Stimulated activated effector memory CD8-positive, alpha-beta T cell treated with anti-CD3 and anti-CD28 coated beads, Interleukin-12 subunit alpha, Interleukin-12 subunit beta, amount 100 ng/mL, for 72 hours (primary cell): Measurements from ENCODE around the gene BABAM2.
A peak's percentile ranks its signal among the peaks of the same experiment; 100 is the strongest.
"Not testable (repeated sequence)": the region's sequence is repeated elsewhere in the genome, so short reads cannot be mapped to it uniquely, and the experiment has no call there.

Source experiments
- ATAC-seq: fragments of 150-1000 bp; cut with Tn5 transposase; 2 replicates; pipeline ENCODE4 v1.10.0; 2021
- DNase-seq, 2 donors: peaks; one replicate each; pipeline ENCODE4 v3.0.0; 2021 to 2022; ENCODE audit warnings: low spot score in 2 of 2
- H3K27ac Mint-ChIP-seq: one replicate; pipeline ENCODE4 v1.8.0; 2022; ENCODE audit warnings: mild to moderate bottlenecking, mixed read lengths
- H3K36me3 Mint-ChIP-seq: one replicate; pipeline ENCODE4 v1.8.0; 2022; ENCODE audit warnings: mild to moderate bottlenecking, mixed read lengths
- H3K4me1 Mint-ChIP-seq: one replicate; pipeline ENCODE4 v1.8.0; 2022; ENCODE audit warnings: mixed read lengths
- H3K4me3 Mint-ChIP-seq: one replicate; pipeline ENCODE4 v1.8.0; 2022; ENCODE audit warnings: mild to moderate bottlenecking, mixed read lengths
- H3K9me3 Mint-ChIP-seq: one replicate; pipeline ENCODE4 v1.8.0; 2022; ENCODE audit warnings: mixed read lengths

The BABAM2 gene

DNA sequence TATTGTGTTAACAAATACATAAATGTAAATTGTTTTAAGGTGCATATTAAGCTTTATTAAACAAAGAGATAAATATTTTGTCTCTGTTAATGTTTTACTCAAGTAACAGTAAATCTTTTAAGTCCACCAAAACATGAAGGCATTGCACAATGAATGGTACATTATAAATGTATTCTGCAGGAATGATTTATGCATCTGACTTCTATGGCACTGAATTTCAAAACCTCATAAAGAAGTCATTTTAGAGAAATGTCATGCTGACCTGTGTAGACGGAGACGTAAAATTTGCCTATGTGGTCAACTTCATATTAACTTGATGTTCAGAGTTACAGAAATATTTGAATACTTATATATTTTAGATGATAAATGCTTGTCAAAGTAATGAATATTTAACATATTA, 194.7 kb downstream of the BABAM2 start:
- no peak for DNase-seq
- Mint-ChIP-seq H3K9me3 (no peaks in the 10 kb centered on the region), H3K36me3 (no peaks in the 10 kb centered on the region), H3K4me3 (no peak overlapping the region), H3K4me1 (peaks cover 7% of the 10 kb centered on the region), H3K27ac (no peak overlapping the region)
- ATAC-seq: no peak

DNA sequence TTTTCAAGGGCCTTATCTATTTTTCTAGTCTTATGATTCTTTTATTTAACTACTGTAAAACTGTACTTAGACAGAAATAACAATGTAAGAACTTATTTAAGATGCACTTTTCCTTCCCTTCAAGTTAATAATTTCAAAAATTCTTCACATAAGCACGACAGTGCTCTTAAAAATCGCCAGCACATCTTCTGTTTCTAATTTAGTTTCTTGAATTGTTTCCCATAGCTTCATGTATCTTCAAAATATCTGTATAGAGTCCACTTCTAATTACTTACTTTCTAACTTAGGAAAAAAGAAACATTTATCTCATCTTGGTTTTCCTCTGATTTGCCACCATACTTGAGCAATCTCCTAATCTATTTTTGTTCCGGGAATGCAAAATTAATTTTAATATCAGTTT, 196.1 kb downstream of the BABAM2 start:
- Mint-ChIP-seq H3K4me1 (peaks cover 7% of the 10 kb centered on the region), H3K27ac (no peak overlapping the region), H3K9me3 (no peaks in the 10 kb centered on the region), H3K4me3 (no peak overlapping the region), H3K36me3 (no peaks in the 10 kb centered on the region)
- ATAC-seq: no peak
- DNase-seq: no peak

DNA sequence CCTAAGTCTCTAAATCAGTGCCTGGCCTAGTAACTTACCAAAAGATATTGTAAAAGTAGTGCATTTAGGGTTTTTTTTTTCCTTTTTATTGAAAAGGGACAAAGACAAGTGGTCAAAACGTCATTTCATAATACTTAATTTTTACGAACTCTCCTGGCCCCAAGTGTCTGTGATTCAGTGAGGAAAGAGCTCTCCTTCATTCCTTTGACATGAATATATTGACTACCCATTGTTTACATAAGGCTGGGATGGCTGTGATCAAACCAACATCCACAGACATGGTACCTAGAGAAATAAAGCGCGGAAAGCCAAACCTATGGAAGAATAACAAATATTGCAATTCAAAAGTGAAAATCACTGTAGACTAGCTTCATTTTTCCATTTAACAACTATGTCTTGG, 198.4 kb downstream of the BABAM2 start:
- Mint-ChIP-seq H3K27ac (no peak overlapping the region), H3K9me3 (no peaks in the 10 kb centered on the region), H3K36me3 (no peaks in the 10 kb centered on the region), H3K4me3 (no peak overlapping the region), H3K4me1 (no peaks in the 10 kb centered on the region)
- no peak for ATAC-seq
- DNase-seq: no peak

DNA sequence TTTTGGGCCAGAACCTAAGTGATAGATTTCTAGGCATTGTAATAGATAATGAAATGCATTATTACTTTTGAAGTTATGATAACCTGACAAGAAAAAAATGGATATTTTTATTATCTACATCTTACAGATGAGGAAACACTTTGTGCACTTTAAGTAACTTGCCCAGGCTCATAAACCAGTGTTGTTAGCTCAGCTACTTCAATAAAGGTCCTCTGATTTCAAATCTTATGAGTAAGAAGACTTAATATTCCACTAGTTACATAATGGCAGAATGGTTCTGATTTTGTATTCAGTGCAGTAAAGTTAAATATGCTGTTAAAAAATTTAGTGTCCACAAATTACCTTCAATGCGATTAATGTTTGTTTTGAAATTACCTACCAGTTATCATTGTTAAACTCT, 199.0 kb downstream of the BABAM2 start:
- ATAC-seq (no peak), DNase-seq (no peak)
- Mint-ChIP-seq H3K9me3 (no peaks in the 10 kb centered on the region), H3K36me3 (no peaks in the 10 kb centered on the region), H3K4me3 (no peak overlapping the region), H3K4me1 (no peaks in the 10 kb centered on the region), H3K27ac (no peak overlapping the region)

DNA sequence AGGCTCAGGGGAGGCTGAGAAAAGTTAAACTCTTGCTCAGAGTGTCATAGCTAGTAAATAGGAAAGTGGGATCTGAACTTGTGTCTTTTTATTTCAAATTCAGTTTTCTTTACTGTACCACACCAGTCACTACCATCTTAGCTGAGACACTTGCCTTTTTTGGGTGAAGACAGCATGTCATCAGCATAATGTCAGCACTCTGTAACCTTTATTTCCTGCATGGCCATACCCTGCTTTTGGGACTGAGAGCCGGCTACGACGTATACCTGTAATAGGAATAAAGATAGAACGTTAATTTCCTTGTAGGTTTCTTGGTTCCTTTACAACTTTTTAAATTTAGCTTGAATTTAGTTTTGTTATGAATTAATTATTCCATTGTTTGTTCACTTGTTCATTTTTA, 202.8 kb downstream of the BABAM2 start:
- DNase-seq (no peak), ATAC-seq (no peak)
- Mint-ChIP-seq H3K9me3 (no peaks in the 10 kb centered on the region), H3K4me1 (no peaks in the 10 kb centered on the region), H3K36me3 (no peaks in the 10 kb centered on the region), H3K4me3 (no peak overlapping the region), H3K27ac (no peak overlapping the region)

DNA sequence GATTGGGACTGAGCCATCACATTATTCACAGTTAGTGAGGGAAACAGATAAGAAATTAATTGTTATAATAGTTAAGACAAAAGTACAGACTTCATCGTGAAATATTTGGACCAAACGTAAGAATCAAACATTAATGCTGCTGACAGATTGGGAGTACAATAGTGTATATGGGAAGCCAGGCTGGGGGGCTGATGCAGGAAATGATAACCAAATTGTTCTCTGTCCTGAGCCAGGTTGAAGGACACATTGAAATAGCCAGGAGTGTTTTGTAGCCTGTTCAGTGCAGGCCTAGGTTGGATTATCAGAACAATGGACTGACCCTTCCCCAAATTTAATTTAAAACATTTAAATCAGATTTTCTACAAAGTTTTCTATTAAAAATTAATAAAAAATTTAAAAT, 203.2 kb downstream of the BABAM2 start:
- Mint-ChIP-seq H3K9me3 (no peaks in the 10 kb centered on the region), H3K4me3 (no peak overlapping the region), H3K4me1 (no peaks in the 10 kb centered on the region), H3K27ac (no peak overlapping the region), H3K36me3 (no peaks in the 10 kb centered on the region)
- ATAC-seq: no peak
- no peak for DNase-seq

DNA sequence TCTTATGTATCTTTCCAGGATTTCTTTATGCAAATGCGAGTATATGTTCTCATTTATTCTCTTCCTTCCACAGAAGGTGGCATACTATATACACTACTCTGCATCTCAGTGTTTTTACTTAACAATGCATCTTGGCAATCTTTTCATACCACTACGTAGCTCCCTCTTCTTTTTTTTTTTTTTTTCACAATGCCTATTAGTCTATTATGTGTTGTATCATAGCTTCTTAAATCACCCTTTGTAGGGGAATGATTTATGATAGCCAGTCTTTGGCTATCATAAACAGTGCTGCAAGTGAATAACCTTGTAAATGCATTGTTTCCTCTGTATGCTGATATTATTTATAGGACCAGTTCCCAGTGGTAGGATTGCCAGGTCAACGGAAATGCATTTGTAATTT, 204.2 kb downstream of the BABAM2 start:
- no peaks in the 10 kb centered on the region for H3K4me1 Mint-ChIP-seq
- H3K9me3 Mint-ChIP-seq: no peaks in the 10 kb centered on the region
- DNase-seq (no peak), ATAC-seq (no peak)
- no peak overlapping the region for H3K27ac Mint-ChIP-seq
- H3K36me3 Mint-ChIP-seq: no peaks in the 10 kb centered on the region
- H3K4me3 Mint-ChIP-seq: no peak overlapping the region

DNA sequence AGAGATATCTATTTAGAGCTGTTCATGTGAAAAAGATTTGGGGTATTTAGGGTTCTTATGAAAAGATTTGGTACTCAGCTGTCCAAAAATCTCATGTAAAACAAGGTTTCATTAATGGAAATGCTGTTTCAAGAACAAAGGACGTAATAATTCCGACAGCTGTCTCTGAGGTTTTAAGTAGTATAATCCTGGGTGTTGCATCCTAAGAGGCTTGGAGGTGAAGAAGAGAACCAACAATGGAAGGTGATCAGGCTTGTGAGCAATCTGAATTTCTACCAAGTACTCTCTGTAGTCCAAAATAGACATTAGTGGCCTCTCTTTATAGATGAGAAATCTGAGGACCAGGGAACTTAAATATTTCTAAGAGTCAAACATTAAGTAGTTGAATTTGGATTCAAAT, 205.1 kb downstream of the BABAM2 start:
- Mint-ChIP-seq H3K4me3 (no peak overlapping the region), H3K36me3 (no peaks in the 10 kb centered on the region), H3K27ac (no peak overlapping the region), H3K9me3 (no peaks in the 10 kb centered on the region), H3K4me1 (peaks cover 3% of the 10 kb centered on the region)
- ATAC-seq (no peak), DNase-seq (no peak)

DNA sequence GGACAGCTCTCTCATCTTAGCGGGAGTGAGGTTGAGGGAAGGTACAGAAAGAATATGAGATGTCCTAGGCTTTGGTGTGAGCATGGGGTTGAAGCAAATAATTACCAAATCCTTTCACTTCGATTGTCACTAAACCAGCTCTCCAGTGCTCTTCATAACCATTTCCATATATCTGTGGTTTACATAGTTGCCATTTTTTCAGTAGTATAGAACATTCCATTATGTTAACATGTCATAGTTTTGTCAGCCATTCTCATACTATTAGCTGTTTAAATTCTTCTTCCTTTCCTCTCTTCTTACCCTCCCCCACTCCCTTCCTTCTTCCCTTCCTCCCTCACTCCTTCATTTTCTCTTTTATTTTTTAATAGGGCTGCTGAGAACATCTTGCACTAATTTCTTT, 205.9 kb downstream of the BABAM2 start:
- Mint-ChIP-seq H3K9me3 (no peaks in the 10 kb centered on the region), H3K27ac (peak overlapping the region; percentile 46), H3K4me3 (no peak overlapping the region), H3K4me1 (peaks cover 11% of the 10 kb centered on the region), H3K36me3 (no peaks in the 10 kb centered on the region)
- DNase-seq (no peak), ATAC-seq (no peak)

DNA sequence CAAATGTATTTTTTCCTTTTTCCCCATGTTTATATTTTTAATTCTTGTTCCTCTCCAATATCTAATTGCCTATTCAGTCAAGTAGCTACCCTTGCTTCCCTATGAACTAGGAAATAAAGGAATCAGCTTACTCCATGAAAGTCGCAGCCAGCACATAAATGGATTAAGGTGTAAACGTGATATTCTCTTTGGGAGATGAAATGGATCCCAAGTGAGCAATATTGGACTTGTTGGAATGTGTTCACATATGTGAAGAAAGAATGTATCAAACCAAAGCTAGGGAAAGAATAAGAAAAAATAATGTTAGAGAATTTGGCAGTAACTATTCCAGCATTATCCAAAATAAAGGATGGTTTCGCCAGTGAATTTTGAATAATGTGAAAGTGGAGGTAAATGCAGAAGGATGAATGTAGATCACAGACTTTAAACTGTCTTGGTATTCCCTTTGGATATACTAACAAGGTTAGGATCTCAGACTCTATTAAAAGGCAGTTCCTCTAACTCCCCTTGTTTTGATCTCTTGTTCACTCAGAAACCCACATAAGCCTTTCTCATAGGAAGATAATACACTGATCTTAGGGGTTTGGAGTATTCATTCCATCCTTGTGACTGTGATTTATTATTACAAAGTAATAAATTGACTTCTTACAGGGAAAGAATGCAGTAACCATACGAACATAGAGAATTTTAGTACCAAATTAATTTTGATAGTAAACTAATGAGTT, 208.1 kb downstream of the BABAM2 start:
- Mint-ChIP-seq H3K36me3 (no peaks in the 10 kb centered on the region), H3K4me1 (peaks cover 16% of the 10 kb centered on the region), H3K27ac (no peak overlapping the region), H3K9me3 (no peaks in the 10 kb centered on the region), H3K4me3 (no peak overlapping the region)
- DNase-seq: no peak
- no peak for ATAC-seq

DNA sequence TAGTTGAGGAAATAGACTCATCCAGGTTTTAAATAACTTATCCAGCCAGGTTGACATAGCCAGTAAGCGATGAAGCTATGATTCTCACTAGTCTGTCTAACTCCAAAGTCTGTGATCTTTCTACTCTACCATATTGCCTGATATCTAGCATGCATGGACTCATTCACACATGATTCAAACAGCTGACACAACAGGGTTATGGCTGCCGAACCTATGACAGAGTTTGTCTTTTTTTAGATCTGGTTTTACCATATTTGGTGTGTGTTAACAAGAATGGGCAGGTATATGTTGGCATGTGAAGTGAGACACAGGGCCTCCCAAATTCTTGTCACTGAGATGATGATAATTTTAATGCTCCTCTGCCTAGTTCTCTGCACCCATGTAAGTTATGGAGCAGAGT, 210.6 kb downstream of the BABAM2 start:
- DNase-seq: no peak
- H3K9me3 Mint-ChIP-seq: no peaks in the 10 kb centered on the region

DNA sequence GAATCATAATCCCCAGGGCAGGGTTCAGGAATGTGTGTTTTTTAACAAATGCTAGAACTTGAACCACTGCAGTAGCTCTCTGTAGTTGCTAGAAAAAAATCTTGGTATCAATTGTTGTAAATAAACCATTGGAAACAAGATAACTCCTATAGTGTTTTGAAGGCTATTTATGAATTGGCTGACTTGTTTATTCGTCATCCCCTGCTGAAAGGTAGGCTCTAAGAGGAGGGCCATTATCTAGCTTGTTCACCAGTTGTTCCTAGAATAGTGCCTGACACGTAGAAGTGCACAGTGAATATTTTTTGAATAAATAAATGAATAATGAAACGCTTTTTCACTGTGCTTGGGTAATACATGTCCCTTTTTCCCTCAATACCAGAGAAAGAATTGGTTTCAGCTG, 211.4 kb downstream of the BABAM2 start:
- Mint-ChIP-seq H3K9me3 (no peaks in the 10 kb centered on the region), H3K27ac (no peak overlapping the region), H3K4me1 (peaks cover 17% of the 10 kb centered on the region), H3K36me3 (no peaks in the 10 kb centered on the region), H3K4me3 (no peak overlapping the region)
- DNase-seq (no peak), ATAC-seq (no peak)

More for the DNA sequence above, 210.6 kb downstream of the BABAM2 start:
- Mint-ChIP-seq H3K27ac (no peak overlapping the region), H3K4me3 (no peak overlapping the region), H3K4me1 (peaks cover 16% of the 10 kb centered on the region), H3K36me3 (no peaks in the 10 kb centered on the region)
- ATAC-seq: peak; percentile 68

DNA sequence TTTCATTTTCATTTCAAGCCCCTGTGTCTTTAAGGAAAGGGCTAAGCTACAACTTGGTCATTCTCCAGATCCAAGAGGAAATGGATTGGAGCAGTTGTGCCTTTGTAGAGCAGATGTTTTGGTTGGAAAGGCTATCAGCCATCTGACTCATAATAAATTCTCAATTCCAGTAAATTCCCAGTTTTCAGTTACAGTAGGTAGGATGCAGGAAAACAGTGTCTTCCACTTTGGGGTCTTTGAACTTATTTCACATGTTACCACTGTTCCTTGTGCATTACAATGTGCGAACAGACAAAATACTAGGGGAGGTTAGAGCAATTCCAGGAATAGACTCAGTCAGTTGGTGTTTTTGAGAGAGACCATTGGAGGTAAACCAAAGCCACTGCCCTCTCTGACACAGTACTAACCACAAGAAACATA, 211.9 kb downstream of the BABAM2 start:
- no peak overlapping the region for H3K4me3 Mint-ChIP-seq
- peak overlapping the region; percentile 20 for H3K27ac Mint-ChIP-seq
- no peaks in the 10 kb centered on the region for H3K36me3 Mint-ChIP-seq
- peak; percentile 89 for ATAC-seq
- DNase-seq: no peak
- no peaks in the 10 kb centered on the region for H3K9me3 Mint-ChIP-seq
- H3K4me1 Mint-ChIP-seq: peaks cover 22% of the 10 kb centered on the region

DNA sequence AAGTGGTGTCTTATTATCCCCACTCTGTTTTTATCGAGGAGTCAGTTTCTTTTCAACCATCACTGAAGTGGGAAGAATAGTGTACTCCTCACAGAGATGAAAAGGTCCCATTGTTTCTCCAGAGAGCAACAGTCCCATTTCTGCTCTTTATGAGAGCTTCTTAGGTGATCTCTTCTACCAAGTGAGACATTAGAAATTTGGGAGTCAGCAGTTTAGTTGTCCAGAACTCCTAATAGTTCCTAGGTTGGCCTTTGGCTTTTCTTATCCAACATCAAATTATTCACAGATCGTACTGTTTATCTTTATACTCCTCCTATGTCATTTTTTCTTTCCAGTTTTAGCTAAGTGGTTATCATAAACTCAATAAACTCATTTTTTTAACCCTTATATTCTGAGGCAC, 213.1 kb downstream of the BABAM2 start:
- H3K36me3 Mint-ChIP-seq: no peaks in the 10 kb centered on the region

DNA sequence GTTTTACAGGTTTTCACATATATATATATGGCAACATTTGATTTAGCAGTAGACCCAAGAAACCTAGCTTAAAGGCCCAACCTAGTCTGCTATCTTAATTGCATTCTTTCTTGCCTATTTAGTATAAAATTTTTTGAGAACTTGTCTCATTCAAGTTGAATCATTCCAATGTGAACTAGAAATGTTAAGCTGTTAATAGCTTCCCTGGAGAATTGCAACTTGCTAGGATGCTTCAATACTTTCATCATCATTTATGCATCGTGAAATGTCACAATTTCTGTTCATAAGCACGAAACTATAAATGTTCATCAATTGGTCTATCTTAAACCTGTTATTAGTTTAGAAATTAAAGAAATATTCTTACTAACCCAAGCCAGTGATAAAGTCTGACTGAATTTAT, 217.6 kb downstream of the BABAM2 start:
- Mint-ChIP-seq H3K27ac (no peak overlapping the region), H3K4me1 (peaks cover 21% of the 10 kb centered on the region), H3K36me3 (no peaks in the 10 kb centered on the region), H3K9me3 (no peaks in the 10 kb centered on the region), H3K4me3 (no peak overlapping the region)
- DNase-seq (no peak), ATAC-seq (no peak)

More for the DNA sequence above, 213.1 kb downstream of the BABAM2 start:
- no peak overlapping the region for H3K4me3 Mint-ChIP-seq
- DNase-seq: no peak
- peaks cover 25% of the 10 kb centered on the region for H3K4me1 Mint-ChIP-seq
- no peaks in the 10 kb centered on the region for H3K9me3 Mint-ChIP-seq
- ATAC-seq: no peak
- no peak overlapping the region for H3K27ac Mint-ChIP-seq

DNA sequence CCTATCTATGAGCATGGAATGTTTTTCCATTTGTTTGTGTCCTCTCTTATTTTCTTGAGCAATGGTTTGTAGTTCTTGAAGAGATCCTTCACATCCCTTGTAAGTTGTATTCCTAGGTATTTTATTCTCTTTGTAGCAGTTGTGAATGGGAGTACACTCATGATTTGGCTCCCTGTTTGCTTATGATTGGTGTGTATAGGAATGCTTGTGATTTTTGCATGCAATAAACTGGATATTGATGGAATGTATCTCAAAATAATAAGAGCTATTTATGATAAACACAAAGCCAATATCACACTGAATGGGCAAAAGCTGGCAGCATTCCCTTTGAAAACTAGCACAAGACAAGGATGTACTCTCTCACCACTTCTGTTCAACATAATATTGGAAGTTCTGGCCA, 223.2 kb downstream of the BABAM2 start:
- H3K9me3 Mint-ChIP-seq, H3K27ac Mint-ChIP-seq, ATAC-seq, H3K36me3 Mint-ChIP-seq, DNase-seq, H3K4me3 Mint-ChIP-seq: not testable (repeated sequence)
- peaks cover 12% of the 10 kb centered on the region for H3K4me1 Mint-ChIP-seq
